ENCODE measurements around the gene TCL1B.

Gene TCL1B, protein sequence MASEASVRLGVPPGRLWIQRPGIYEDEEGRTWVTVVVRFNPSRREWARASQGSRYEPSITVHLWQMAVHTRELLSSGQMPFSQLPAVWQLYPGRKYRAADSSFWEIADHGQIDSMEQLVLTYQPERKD

DNA sequence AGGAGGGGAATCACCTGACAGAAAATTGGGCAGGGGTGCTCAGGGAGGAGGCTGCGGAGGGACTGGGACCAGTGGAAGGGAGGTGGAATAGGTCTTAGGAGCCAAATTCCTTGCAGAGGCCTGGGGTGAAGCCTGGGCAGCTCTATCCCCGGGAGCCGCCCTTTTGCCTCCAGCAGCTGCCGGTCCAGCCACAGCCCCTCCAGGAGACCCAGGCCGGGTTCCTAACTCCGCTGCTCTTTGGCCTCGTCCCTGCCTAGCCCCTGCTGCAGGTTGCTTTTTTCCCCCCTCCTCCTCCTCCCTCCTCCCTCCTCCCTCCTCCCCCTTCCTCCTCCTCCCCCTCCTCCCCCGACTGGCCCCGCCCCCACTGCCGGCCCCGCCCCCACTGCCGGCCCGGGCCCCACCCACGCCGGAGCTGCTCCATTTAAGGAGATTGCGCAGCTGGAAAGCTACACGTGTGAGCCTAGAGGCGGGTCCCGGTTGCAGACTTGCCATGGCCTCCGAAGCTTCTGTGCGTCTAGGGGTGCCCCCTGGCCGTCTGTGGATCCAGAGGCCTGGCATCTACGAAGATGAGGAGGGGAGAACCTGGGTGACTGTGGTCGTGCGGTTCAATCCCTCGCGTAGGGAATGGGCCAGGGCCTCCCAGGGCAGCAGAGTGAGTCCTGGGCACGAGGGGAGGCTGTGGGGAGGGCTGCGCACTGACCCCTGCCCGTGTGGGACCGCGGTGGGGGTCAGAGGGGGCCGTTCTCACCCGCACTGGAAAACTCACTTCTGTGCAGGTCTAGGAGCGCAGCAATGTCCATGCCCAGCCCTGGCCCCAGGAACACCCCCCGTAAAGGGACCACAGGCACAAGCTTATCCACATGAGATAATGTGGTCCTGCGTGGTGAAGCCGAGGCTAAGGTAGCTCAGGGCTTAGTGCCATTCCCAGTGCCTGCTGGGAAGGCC is at the start of gene TCL1B:
Gene TCL1B, plus strand, starts transcription at position 449 of the 945 bp plus-strand sequence. Its CDS starts 42 bp downstream, at position 491.
- no peak for DNase-seq

DNA sequence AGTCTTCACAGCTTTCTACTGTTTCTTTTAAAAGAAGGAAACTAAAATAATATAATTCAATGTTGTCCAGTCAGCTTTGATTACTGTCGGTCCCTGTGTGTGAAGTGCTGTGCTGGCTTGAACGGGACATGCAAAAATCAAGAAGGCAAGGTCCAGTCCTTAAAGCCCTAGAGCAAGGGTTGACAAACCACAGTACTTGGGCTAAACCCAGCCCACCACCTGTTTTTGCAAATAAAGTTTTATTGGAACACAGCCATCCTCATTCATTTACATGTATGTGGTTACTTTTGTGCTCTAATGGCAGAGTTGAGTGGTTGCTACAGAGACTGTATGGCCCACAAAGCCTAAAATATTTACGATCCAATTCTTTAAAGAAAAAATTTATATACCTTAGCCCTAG is 41.2 kb upstream of the TCL1B start:
- no peak for DNase-seq

DNA sequence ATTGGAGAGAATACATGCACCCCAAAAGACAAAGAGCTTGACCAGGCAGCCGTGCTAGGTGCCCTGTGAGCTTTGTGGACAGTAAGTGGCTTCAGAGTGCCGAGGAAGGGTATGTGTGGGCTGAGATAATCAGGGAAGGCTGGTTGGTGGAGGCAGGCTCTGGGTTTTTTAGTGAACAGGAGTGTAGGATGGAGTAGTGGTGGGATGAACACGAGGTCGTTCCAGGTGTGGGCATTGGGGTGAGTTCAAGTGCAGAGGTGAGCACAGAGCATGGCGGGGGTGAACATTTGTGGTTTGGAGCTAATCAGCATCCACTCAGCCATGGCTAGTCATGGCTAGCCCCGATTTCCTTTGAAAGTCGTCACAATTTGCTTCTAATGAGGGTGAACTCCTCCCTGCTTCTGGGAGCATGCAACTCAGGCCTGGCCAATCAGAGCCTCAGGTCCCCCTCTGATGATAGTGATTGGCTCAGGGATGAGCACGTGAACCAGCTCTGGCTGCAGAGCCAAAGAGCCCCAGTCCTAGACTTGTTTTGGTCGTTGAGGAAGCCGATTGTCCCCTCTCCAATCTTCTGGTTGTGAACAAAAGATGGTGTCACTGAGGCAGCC is 40.7 kb upstream of the TCL1B start:
- DNase-seq: no peak

DNA sequence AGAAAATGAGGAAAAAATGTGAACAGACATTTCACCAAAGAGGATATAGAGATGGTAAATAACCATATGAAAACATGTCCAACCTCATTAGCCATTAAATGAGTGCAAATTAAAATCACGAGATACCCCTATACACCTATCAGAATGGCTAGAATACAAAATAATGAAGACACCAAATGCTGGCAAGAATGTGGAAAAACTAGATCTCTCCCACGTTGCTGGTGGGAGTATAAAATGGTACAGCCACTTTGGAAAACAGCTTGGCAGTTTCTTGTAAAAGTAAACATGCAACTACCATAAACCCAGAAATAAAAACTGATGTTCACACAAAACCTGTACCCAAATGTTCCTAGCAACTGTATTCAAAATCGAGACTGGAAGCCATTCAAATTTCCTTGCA is 38.3 kb upstream of the TCL1B start:
- DNase-seq: no peak

DNA sequence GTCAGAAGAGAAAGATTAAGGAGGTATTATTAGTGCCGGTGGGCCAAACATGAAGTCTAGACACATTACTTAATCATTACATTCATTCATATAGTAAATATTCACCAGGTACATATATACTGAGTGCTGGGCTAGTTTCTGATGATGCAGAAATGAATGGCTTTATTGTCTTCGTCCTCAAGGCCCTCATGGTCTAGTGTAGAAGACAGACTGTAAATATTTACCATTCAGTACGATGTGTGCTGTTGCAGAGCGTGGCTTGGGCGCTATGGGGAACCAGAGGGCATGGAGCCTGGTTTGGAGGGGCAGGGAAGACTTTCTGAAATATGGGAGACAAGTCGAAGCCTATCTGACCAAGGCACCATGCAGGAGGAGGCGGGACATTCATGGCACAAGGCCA is 37.0 kb upstream of the TCL1B start:
- DNase-seq: no peak

DNA sequence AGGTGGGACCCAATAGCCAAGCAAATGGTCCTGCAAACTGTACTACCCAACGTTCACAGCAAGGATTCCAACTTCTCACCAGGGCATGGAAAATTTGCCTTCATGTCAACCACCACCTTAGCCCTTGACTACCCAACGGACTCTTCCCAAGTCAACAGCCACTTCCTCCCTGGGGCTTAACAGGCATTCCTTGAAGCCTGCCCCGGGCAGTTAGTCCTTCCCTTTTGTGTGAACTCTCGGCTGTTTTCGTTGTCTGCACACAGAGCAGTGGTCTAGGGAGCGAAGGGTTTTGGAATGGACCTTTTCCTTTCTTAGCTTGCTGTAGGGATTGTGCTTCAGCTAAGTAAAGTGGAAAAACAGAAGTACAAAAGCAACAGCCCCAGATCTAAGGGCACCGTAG is 35.2 kb upstream of the TCL1B start:
- DNase-seq: no peak

DNA sequence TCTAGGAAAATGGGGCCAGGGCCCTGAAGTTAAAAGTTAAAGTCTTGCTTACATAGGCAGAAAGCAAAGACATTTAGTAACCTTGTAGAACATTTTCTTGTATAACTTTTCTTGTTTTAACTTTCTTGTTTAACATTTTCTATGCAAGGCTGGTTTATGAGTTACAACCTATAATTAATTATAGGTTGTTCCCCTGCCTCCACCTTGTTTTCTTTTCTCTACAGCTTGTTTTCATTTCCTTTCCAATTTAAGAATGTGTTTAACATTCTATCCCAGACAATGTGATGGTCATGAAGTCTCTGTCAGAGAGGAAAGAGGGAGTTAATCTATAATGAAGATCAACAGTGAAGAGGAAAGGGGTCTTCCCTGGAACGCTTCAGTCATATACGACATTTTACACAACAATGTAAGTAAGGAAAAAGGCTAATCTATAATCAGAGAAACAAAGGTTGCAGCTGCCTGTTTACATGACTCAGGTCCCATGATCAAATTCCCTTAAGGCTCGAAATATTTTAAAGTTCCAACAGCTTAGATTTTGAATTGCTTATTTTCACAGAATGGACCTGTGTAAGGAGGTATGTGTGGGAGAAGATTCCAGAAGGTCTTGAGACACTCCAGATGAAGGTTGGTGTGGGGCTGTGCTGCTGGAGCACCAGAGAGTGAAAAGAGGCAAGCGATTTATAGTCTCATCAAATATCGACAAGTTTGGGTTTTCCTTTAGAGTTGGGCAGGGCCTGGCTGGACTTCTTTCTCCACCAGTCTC is 34.2 kb upstream of the TCL1B start:
- DNase-seq: no peak

DNA sequence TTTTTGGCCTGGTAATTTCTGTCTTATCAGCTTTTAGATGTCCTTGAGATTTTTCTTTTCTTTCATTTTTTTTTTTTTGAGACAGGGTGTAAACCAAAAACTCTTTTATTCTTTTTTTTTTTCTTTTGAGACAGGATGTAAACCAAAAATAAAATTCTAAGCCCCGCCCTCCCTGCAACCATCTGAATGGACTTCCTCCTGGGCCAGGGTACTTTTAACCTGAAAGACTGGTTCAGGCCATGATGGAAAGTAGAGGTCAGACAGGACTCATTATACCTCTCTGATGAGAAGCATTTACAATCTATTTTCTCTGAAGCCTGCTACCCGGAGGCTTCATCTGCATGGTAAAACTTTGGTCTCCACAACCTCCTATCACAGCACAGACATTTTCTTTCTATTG is 33.5 kb upstream of the TCL1B start:
- no peak for DNase-seq

DNA sequence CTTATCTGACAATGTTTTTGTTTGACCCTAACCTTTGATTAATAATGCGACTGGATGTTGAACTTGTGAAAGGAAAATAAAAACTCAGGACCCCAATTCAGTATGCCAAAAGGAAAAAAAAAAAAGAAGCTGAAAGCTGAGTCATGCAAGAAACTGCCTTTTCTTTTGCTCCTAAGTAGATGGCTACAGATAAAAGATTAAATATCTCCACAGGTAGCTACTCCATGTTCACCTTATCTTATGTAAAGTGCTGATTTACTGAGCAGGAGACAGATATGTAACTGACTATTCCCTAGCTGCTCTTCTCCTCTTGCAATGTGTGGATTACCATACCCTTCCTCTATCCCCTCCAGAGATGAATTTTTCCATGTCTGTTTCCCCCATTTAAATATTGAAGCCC is 30.8 kb upstream of the TCL1B start:
- no peak for DNase-seq

DNA sequence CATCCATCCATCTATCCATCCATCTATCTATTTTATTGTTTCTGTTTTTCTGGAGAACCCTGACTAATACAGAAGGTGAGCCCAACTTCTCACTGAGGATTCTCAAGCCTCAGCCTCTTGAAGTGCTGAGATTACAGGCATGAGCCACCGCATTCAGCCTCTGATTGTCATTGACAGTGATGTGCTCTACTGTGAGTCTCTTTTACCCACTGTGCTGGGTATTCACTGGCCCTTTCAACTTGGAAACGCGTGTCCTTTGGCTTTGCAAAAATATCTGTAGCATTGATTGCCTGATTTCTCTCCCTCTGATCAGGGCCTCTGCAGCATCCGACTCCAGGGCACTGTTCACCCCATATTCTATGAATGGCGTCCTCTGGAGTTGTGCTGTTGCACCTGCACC is 29.6 kb upstream of the TCL1B start:
- no peak for DNase-seq

DNA sequence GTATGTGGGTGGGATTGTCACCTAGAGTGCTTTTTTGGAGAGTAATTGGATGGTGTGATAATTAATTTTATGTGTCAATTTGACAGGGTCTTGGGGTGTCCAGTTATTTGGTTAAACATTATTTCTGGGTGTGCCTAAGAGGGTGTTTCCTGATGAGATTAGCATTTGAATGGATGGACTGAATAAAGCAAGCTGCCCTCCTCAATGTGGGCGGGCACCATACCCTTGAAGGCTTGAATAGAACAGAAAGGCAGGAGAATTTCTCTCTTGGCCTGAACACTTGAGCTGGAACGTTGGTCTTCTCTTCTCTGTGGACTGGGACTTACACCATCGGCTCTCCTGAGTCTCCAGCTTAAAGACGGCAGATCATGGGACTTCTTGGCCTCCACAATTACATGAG is 28.8 kb upstream of the TCL1B start:
- DNase-seq: no peak

DNA sequence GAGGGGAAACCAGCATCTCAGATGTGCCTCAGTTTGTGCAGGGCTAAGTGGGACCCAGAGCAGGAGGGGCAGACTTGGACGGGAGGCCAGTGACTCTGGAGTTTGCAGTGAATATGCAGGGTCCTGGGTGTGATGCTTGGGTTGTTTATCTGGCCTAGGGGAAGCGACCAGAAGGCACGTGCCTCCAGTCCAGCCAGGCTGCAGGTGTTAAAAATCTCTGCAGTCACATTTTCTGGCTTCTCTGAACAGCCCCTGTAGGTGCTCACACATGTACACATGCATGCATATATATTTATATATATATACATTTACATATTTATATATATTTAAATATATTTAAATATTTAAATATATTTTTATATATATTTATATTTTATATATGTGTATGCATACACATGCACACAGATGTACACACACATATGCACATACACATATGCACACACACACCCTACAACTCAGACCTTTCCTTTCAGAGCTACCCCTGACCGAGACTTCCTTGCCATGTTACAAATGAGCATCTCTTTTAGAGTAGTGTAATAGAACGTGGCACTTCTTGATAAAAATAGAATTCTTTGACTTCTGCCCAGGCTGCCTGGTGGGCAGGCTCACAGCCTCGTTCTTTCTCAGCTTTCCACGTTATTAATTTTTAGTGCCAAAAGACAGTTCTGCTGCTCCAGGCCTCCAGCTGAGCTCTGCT is 26.8 kb upstream of the TCL1B start:
- no peak for DNase-seq

DNA sequence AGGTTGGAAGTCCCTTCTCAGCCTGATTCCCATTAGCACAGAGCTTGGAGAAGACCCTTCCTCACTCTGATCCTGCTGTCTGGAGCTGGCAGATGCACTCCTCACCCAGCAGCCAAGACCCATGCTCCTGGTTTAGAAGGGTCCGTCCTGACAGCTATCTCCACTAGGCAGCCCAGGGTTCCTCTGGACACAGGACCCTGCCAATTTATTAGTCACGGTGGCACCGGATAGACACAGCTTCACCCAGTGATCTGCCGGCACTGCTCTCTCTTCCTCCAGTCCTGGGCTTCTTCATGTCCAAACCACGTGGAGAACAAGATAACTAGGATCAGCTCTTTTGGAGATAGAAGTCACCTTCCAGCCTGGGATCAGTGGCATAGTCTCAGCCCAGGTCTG is 26.2 kb upstream of the TCL1B start:
- no peak for DNase-seq

DNA sequence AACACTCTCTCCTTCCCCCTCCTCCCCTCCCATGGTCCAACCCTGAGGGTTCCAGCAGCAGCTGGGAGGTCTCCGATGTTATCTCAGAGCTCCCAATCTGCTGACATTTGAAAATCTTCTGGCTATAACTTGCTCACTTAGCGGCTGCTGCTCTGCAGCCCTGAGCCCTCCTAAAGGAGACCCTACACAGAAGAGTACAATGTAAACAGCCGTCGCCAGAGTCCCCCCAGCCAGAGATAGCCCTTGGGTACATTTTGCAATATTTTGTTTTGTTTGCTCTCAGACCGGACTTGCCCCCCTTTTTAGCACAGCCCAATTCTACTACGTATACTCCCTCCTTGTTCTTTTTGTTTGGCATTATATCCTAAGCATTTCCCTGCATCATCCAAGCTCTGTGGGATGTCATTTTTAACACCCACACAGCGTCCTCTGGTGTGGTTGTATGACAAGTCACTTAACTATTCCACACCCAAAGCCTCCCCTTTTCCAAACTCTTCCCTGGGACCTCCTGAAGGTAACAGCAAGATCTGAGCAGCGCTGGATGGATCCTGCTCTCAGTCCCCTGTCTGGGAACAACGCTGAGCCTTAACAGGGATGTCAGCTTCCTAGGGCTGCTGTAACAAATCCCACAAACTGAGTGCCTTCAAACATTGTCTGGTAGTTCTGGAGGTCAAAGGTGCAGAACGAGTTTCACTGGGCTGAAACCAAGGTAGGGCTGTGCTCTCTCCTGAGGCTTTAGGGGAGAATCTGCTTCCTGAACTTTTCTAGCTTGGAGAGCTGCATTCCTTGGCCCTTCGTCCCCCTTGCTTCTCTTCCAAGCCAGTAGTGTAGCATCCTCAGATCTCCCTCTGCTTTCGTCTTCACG is 25.3 kb upstream of the TCL1B start:
- DNase-seq: no peak

DNA sequence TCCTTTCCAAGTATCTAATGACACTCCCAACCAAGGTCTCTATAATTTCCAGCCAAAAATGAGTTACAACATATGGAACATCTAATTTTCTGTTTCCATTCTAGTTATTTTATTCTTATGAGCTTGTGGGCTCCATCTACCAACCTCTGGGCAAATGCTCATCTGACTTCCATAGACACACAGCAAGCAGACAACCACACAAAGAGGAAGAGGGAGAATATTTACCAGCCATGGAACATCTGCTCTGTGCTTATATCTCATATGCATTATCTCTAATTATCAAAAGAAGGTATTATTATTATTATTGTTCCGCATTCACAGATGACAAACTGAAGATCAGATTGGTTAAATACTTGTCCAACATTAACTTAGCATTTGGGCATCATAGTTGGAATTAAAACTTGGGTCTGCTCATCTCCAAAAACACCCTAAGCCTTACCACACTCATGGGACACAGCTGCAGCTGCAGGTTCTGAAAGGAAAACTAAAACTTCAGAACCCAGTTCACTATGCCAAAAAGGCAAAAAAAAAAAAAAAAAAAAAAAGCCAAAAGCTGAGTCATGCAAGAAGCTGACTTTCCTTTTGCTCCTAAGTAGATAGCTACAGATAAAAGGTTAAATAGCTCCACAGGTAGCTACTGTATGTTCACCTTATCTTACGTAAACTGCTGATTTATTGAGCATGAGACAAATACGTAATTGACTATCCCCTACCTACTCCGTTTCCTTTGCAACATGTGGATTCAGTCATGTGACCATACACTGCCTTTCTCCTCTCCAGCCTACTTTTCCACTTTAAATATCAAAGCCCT is 23.6 kb upstream of the TCL1B start:
- DNase-seq: no peak

DNA sequence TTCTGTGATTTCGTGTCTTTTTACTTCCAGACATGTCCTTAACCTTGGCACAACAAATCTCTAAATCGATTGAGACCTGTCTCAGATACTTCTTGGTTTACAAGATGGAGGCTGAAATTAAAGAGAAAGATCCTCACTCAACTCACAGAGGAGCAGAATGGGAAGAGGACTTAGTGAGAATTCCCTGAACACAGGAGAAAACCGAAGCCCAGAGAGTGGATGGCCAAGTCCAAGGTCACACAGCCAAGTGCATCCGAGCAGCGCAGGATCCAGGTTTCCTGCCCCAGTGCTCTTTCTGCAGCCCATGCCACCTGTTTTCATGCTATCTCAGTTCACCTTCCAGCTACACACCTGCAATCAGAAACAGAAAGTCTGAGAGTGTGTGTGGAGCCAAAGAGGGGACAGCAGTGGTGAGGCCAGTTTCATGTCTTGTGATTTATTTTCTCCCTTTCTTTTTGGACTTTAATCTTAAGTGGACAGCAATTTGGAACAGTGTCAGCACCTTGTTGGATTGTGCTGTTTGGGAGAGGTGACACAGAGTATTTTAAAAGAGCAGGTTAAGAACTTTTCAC is 22.9 kb upstream of the TCL1B start:
- no peak for DNase-seq

DNA sequence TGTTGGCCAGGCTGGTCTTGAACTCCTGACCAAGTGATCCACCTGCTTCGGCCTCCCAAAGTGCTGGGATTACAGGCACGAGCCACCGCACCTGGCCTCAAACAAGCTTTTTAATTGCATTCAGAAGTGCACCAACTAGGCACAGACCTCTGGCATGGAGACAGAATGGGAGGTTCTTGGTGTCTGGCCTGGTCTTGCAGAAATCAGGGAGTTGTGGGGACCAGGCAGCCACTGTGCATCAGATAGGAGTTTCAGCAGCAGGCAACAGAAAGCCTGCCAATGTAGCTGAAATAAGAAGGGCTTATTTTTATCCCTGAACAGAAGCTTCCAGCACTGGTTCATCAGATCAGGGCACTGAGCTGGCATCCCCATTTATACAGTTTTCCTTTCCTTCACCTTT is 22.2 kb upstream of the TCL1B start:
- DNase-seq: no peak

DNA sequence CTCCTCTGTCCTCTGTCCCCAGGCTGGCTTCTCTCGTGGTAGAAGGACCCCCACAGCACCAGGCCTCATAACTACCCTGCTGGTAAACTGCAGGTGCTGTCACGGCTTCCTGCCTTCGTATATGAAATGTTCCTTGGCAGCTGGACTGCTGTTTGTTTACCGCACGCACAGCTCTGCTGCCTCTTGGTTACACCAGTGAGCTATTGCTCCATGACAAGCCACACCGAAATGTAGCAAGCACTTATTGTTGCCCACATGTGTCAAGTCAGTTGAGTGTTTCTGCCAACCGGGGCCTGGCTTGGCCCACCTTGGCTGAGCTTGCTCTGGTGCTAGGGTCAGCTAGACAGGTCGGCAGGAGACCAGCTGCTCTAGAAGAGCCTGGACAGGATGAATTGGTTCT is 21.7 kb upstream of the TCL1B start:
- no peak for DNase-seq

DNA sequence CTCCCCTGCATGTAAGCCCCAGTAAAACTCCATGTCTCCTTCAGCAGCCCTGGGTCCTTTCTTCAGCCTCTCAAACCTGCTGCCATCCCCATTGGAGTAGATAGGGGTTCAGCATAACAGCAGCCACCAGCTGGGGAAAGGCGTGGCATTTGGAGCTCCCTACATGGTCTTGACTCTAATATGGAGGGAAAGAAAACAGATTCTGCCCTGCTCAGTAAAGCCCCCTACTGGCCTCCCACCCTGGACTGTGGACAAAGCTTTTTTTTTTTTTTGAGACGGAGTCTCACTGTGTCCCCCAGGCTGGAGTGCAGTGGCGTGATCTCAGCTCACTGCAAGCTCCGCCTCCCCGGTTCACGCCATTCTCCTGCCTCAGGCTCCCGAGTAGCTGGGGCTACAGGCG is 20.7 kb upstream of the TCL1B start:
- peak; percentile 38 for DNase-seq

DNA sequence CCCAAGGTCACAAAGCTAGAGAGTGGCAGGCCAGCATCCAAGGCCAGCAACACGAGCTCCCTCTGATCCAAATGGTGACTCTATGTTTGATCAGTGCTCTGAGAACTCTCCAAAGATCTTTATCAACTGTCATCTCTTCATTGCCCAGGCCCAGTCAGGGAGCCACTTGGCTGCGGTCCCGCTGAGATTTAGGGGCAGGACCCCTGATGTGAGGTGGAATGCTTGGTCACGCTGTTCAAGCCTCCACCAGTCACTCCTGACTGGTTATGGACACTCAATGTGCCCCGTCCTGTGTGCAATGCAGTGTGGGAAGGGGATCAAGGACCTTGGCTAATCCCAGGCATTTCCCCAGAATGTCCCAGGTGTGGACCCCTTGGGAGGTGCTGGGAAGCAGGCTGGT is 19.8 kb upstream of the TCL1B start:
- no peak for DNase-seq

DNA sequence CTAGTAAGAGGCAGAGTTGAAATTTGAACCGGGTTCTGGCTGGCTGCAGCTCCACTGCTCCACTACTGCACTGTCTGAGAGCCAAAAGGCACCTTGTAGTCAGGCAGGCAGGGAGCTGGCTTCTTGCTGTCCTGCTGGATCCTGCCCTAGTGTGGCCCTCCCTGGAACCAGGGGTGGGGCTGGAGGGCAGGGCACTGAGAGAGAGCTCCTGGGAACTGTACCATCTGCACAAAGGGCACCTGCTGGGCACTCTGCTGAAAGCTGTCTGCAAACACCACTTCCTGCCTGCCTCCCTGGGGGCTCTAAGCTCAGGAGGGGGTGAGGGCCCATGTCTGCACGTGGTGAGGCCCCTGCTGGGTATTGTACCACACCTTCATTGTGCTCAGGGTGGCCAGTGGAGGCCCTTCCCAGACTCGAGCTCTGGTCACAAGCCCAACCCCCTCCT is 19.0 kb upstream of the TCL1B start:
- no peak for DNase-seq

Data from 8988T (cell line).